Activated T-cell treated with anti-CD3 and anti-CD28 coated beads, Interleukin-2, amount 50 U/mL, for 4 hours (primary cell): ENCODE measurements around the gene NAIF1. TPM values are rescaled to one million over a fixed set of nuclear protein-coding genes. Genes with fewer than 3 reads are reported as not detected.
"Not testable (repeated sequence)": the region's sequence is repeated elsewhere in the genome, so short reads cannot be mapped to it uniquely, and the experiment has no call there.

Experiments
- ATAC-seq, 2 donors: fragments of 200-7000 bp; cut with Tn5 transposase; one replicate each; pipeline ENCODE4 v1.10.0; 2021
- DNase-seq: peaks from one replicate; pipeline ENCODE4 v3.0.0-alpha.2; 2020
- H3K27me3 Mint-ChIP-seq: one replicate; pipeline ENCODE4 v1.8.0; 2021; ENCODE audit warnings: low read depth, mixed read lengths
- H3K36me3 Mint-ChIP-seq: one replicate; pipeline ENCODE4 v1.8.0; 2022; ENCODE audit warnings: mixed read lengths; ENCODE audit not compliant: insufficient read depth
- H3K4me1 Mint-ChIP-seq: one replicate; pipeline ENCODE4 v1.8.0; 2021; ENCODE audit warnings: low read depth, mixed read lengths
- H3K4me3 Mint-ChIP-seq: one replicate; pipeline ENCODE4 v1.8.0; 2021; ENCODE audit warnings: mild to moderate bottlenecking, moderate library complexity, mixed read lengths
- H3K9me3 Mint-ChIP-seq: one replicate; pipeline ENCODE4 v1.8.0; 2021; ENCODE audit warnings: mixed read lengths
- total RNA-seq, 3 donors: library from RNA; stranded (reverse); gene quantifications; one replicate each; pipeline ENCODE4 v1.2.1, GENCODE V29; 2021

NAIF1 gene
- total RNA-seq, 3 donors from 2014 or later: 9.5 to 11.2 (median 9.7) TPM

DNA sequence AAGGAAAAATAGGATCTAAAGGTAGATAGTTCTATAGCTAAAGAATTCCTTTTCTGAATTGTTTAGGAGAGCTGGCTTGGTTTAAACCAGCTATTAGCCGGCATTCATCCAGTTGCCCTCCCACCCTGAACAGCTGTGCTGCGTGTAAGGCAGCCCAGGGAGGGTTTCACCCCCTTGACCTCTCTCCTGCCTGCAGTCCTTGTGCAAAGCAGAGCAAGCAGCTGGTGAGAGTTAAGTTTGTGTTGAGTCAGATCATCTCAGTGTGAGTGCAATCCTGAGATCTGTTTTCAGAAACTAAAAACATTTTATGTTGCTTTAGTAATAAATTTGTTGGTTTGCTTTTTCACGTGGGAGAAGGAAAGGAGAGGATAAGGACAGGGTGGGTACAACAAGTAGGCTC lies 13.9 kb upstream of the NAIF1 start:
- H3K4me1 Mint-ChIP-seq: peaks cover 50% of the 10 kb centered on the region
- no peaks in the 10 kb centered on the region for H3K27me3 Mint-ChIP-seq
- no peak for DNase-seq
- ATAC-seq: peak in 1 of 2 donors; percentile 29
- no peak overlapping the region for H3K4me3 Mint-ChIP-seq
- H3K36me3 Mint-ChIP-seq: peaks cover 4% of the 10 kb centered on the region
- H3K9me3 Mint-ChIP-seq: no peaks in the 10 kb centered on the region

DNA sequence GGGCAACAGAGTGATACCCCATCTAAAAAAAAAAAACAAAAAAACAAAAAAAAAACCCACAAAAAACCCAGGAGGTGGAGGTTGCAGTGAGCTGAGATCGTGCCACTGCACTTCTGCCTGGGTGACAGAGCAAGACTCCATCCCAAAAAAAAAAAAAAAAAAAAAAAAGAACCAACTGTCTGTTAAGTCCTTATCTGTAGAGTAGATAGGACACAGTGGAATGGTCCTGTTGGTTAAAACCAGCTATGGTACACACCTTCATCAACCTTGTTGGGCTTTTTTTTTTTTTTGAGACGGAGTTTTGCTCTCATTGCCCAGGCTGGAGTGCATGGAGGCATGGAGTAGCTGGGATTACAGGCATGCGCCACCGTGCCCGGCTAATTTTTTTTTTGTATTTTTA lies 13.1 kb upstream of the NAIF1 start:
- ATAC-seq: no peak
- peaks cover 1% of the 10 kb centered on the region for H3K36me3 Mint-ChIP-seq
- H3K27me3 Mint-ChIP-seq: no peaks in the 10 kb centered on the region
- peaks cover 48% of the 10 kb centered on the region for H3K4me1 Mint-ChIP-seq
- no peaks in the 10 kb centered on the region for H3K9me3 Mint-ChIP-seq
- H3K4me3 Mint-ChIP-seq: no peak overlapping the region
- DNase-seq: no peak

DNA sequence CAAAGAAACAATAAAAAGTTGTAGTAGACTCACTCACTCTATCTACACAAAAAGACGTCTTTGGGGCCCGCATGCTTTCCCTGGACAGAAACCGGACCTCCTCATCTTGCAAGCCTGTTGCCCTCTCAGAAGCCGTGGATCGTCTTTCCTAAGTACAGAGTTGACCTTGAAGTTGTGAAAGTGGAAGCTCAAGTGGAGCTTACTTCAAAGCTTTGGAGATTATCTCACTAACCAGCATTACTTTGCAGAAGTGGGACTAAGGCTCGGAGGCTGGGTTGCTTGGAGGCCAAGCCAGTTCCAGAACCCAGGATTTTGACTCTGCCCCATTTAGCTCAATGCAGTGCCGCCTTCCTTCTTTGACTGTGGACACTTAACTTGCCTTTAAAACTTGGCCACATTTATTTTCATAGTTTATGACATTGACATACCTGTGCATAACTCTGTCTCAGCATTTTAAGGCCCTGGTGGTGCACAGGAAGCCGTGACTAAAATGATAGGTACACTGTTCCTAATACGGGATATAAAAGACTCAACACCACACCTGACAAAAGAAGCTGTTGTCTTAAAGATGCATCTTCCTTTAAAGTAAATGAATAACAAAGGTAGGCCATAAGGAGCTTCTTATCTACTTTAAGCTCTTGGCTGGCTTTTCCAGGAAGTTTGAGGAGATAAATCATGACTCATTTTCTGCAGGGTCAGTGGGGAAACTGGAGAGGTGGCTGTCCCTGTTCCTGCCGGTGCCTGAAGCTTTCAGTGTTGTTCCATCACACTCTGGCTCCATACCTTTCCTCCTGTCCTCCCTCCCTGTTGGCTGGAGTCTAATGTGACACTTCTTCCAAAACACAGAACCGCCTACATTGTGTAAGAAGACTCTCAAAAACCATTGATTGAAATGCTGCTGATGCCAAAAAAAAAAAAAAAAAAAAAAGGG lies 11.6 kb upstream of the NAIF1 start:
- H3K4me1 Mint-ChIP-seq: peaks cover 47% of the 10 kb centered on the region
- DNase-seq: no peak
- H3K27me3 Mint-ChIP-seq: no peaks in the 10 kb centered on the region
- H3K9me3 Mint-ChIP-seq: no peaks in the 10 kb centered on the region
- peaks cover 1% of the 10 kb centered on the region for H3K36me3 Mint-ChIP-seq
- H3K4me3 Mint-ChIP-seq: peak overlapping the region; percentile 3
- no peak for ATAC-seq

DNA sequence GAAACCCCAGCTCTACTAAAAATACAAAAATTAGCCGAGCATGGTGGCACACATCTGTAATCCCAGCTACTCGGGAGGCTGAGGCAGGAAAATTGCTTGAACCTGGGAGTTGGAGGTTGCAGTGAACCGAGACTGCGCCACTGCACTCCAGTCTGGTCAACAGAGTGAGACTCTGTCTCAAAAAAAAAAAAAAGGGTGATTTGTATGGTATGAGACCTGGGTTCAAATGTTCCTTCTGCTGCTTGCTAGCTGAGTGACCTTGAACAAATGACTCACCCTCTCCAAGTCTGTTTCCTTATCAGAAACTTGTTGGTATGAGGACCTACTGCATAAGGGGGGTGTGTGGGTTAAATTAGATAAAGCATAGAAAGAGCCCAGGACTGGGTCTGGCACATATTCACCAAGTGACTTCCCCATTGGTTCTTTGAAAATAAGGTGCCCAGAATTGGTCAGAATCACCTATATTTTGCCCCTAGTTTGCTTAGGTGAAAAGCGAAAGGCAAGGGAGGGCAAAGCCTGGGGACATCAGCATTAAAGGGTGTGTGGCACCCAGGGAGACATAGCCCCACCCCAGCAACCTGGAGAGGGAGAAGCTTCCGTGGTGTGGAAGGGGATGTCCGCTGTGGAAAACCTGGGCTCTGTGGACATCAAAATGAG lies 10.9 kb upstream of the NAIF1 start:
- H3K4me3 Mint-ChIP-seq: no peak overlapping the region
- no peaks in the 10 kb centered on the region for H3K27me3 Mint-ChIP-seq
- peaks cover 1% of the 10 kb centered on the region for H3K36me3 Mint-ChIP-seq
- no peaks in the 10 kb centered on the region for H3K9me3 Mint-ChIP-seq
- ATAC-seq: no peak
- DNase-seq: no peak
- H3K4me1 Mint-ChIP-seq: peaks cover 53% of the 10 kb centered on the region

DNA sequence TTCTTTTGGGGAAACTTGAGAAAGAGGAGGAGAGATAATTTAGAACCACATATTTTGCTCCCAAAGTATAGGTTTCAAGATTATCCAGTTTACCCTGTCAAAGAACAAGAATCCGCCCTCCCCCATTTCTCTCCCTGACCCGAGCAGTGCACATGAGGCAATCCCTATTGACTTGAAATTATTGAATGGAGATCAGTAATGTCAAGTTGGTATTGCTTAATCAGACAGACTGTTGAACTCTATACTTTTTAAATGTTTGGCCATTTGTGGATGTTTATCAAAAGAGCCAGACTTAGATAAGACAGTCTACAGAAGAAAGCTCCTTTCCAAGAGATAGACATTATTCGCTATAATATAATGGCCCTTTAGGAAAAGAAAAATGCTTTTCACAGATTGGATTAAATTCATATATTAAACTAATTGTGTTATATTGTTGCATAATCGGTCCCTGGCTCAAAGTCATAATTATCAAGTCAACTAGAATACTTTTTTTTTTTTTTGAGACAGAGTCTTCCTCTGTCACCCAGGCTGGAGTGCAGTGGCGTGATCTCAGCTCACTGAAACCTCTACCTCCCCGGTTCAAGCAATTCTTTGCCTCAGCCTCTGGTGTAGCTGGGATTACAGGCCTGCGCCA lies 6.2 kb upstream of the NAIF1 start:
- no peaks in the 10 kb centered on the region for H3K27me3 Mint-ChIP-seq
- no peaks in the 10 kb centered on the region for H3K9me3 Mint-ChIP-seq
- H3K4me1 Mint-ChIP-seq: peaks cover 61% of the 10 kb centered on the region

DNA sequence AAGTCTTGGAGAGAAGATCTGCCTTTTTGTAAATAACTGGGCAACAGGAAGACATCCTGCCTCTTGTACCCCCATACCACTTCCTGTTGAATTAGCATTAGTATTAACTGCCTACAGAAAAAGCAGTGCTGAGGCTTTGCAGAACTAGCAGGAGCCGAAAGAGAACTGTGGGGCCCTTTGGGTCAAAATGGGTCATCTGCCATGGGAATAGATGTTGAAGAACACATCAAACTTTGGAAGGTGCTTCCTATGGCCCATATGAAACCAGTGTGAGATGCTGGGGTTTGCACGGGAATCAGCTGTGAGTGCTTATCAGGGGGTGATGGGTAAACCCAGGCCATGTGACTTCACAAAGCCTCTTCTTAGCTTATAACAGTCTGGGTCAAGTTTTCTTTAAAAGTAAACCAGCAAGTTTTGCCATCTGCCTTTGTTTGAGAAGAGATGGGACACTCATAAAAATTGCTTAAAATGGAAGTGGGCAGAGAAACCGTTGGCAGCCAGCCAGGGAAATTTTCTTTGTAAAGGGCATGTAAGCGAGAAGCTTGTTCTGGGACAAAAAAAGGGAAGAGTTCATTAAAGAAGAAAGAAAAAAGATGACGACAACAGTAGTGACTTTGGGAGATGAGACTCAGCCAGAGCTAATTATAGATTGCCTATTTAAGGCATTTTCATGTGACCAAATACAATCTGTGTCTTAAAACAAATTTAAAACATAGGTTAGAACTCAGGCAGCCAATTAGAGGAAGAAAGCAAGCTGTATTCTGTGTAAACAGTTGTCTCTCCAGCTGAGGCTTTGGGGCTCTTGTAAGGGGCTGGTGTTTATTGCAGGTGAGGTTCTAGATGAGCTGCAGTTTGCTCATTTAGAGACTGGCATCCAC lies 5.3 kb upstream of the NAIF1 start:
- DNase-seq (peak; percentile 59), ATAC-seq (no peak)
- peaks cover 52% of the 10 kb centered on the region for H3K4me1 Mint-ChIP-seq
- no peaks in the 10 kb centered on the region for H3K36me3 Mint-ChIP-seq
- H3K9me3 Mint-ChIP-seq: no peaks in the 10 kb centered on the region
- H3K27me3 Mint-ChIP-seq: no peaks in the 10 kb centered on the region
- H3K4me3 Mint-ChIP-seq: peak overlapping the region; percentile 72

More for the DNA sequence above, 6.2 kb upstream of the NAIF1 start:
- Mint-ChIP-seq H3K4me3 (peak overlapping the region; percentile 24), H3K36me3 (peaks cover 1% of the 10 kb centered on the region)
- DNase-seq (no peak), ATAC-seq (no peak)

DNA sequence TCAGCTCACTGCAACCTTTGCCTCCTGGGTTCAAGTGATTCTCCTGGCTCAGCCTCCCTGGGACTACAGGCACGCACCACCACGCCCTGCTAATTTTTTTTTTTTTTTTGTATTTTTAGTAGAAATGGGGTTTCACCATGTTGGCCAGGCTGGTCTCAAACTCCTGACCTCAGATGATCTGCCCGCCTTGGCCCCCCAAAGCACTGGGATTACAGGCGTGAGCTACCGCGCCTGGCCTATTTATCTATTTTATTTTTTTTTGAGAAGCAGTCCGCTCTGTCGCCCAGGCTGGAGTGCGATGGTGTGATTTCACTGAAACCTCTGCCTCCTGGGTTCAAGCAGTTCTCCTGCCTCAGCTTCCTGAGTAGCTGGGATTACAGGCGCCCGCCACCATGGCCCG lies 4.4 kb upstream of the NAIF1 start:
- H3K9me3 Mint-ChIP-seq, DNase-seq, H3K36me3 Mint-ChIP-seq, H3K27me3 Mint-ChIP-seq, ATAC-seq: not testable (repeated sequence)
- peaks cover 48% of the 10 kb centered on the region for H3K4me1 Mint-ChIP-seq
- H3K4me3 Mint-ChIP-seq: peak overlapping the region; percentile 72

DNA sequence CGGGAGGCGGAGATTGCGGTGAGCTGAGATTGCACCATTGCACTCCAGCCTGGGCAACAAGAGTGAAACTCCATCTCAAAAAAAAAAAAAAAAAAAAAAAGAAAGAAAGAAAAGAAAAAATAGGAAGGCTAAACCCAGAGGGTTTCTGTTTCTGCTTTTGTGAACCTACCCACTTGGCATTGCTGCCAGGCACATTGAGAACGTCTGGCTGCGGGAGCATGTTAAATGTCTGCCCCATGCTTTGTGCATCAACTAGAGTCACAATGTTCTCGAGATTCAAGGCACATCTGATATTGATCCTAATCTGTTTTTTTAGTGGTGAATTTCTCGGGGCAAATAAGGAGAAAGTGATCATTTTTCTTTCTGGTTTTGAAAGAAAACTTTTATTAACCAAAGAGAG lies 3.8 kb upstream of the NAIF1 start:
- no peaks in the 10 kb centered on the region for H3K9me3 Mint-ChIP-seq
- H3K36me3 Mint-ChIP-seq: no peaks in the 10 kb centered on the region
- no peaks in the 10 kb centered on the region for H3K27me3 Mint-ChIP-seq
- no peak for DNase-seq
- no peak for ATAC-seq
- peak overlapping the region; percentile 88 for H3K4me3 Mint-ChIP-seq
- peaks cover 54% of the 10 kb centered on the region for H3K4me1 Mint-ChIP-seq

DNA sequence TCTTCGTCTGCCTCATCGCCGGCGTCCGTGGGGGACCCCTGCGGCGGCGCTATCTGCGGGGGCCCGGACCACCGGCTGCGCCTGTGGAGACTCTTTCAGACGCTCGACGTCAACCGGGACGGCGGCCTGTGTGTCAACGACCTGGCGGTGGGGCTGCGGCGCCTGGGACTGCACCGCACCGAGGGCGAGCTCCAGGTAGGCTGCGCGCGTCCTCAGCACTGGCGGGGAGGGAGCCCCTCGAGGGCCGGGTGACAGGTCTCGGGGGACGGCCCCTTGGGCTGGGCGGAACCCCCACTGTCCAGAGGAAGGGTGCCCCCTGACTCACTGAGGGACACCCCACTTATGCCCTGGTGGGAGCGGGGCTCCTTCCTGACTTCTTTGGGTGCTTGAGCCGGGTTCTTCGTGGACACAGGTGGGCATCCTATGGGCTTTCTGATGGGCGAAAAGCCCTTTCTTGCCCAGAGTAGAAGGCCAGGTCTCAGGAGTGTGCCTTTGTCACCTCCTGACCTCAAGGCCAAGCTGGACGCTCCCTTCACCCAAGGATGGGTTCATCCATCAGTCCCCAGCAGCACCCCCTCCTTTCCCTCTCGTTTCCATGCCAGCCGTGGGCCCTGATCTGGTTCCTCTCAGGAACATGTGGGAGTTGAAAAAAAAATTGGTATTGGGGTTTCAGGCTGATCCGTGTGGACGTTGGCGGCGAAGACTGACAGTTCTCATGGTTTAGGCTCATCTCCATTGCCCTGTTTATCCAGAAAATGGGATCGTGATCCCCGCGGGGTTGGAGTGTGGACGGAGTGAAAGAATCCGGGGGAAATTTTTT lies 1.5 kb upstream of the NAIF1 start:
- Mint-ChIP-seq H3K4me1 (peaks cover 60% of the 10 kb centered on the region), H3K9me3 (no peaks in the 10 kb centered on the region), H3K4me3 (peak overlapping the region; percentile 88), H3K36me3 (no peaks in the 10 kb centered on the region), H3K27me3 (no peaks in the 10 kb centered on the region)
- ATAC-seq: peak; percentile 5 to 8
- DNase-seq: no peak

DNA sequence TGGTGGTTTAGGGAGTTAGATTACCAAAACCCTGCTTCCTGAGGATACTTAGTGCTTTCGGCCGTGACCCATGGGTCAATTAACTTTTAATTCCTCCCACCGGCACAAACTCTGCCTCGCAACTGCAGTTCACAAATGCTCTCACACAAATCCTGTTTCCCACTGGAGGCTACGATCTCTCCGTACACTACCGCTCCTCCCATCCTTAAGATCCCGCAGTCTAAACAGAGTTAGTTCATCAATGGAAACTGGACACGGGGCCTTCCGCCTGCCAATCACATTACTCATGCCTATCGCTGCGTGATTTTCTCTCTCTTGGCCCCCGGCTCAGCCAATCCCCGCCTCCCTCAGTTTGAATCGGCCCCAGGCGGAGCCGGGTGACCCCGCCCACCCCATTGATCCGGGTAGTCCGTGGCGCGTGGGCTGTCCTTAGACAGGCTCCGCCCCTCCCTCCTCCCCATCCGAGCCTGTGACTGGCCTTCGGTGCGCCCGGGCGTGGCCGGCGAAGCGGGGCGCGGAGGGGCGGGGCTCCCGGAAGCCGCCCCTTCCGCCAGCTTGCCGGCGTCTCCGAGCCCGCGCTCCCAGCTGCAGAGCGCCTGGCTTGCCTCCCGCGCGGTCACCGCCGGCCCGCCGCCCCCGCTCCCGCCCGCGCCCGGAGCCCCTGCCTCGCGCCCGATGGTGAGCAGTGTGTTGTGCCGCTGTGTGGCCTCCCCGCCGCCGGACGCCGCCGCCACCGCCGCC lies 695 bp upstream of the NAIF1 start, which contains the start of gene SLC25A25:
Gene SLC25A25, plus strand, starts transcription at position 588 of the 741 bp plus-strand sequence. Its CDS starts 88 bp downstream, at position 676.
- peak; percentile 83 to 86 for ATAC-seq
- DNase-seq: peak; percentile 100
- Mint-ChIP-seq H3K4me1 (peaks cover 60% of the 10 kb centered on the region), H3K9me3 (no peaks in the 10 kb centered on the region), H3K27me3 (no peaks in the 10 kb centered on the region), H3K4me3 (peak within 1 kb of the TSS; percentile 88), H3K36me3 (no peaks in the 10 kb centered on the region)

DNA sequence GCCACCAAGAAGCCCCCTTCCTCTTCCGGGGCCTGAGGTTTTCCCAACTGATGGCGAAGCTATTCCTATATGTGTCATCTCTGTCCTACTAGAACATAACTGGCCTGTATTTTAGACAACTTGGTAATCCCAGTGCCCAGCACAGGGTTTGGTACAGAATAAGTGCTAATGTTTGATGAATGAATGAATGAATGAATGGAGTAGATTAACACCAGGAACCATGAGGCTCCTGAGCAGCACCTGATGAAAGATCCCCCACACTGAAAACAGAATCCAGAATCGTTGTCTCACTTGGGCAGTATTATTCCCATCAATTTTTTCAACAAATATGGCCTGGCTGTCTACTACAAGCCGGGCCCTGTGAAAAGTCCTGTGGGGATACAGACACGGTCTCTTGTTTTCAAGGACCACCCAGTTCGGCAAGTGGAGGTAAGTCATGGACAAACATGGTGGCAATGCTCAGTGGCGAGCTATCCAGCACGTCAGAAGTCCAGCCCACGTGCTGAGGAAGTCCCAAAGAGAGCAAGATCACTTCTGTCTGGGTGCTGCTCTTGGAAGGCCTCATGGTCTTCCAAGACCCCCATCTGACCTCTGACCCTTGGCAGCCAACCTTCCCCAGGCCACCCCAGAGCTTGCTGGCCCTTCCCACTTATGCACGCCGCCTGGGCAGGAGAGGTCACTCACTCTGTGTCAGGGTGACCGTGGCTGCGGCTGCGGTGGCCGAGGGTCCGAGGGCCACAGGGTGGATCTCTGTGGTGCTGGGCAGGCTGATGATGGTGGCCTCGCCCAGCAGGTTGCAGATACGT lies 1.0 kb downstream of the NAIF1 start:
- Mint-ChIP-seq H3K9me3 (no peaks in the 10 kb centered on the region), H3K4me1 (peaks cover 61% of the 10 kb centered on the region), H3K4me3 (no peak overlapping the region), H3K36me3 (peaks cover 2% of the 10 kb centered on the region), H3K27me3 (no peaks in the 10 kb centered on the region)
- DNase-seq (no peak), ATAC-seq (no peak)
